GM18517 (cell line): Measurements from ENCODE around the gene ZNF552.

Experiments
- ATAC-seq: cut with Tn5 transposase; IDR thresholded peaks from one replicate; pipeline ENCODE4 v1.9.1; 2021; ENCODE audit warnings: mild to moderate bottlenecking, moderate library complexity; ENCODE audit not compliant: unreplicated experiment

The ZNF552 gene

GRCh38 chr19:57779220-57779845 is 35.4 kb downstream of the ZNF552 start:
- ATAC-seq = no peak

- ATAC-seq = no peak
Observed at GRCh38 chr19:57778336-57778735, 36.4 kb downstream of the ZNF552 start.

- ATAC-seq = no peak
Observed at GRCh38 chr19:57776764-57777296, 37.9 kb downstream of the ZNF552 start.

- ATAC-seq = no peak
Observed at GRCh38 chr19:57773488-57773887, 41.2 kb downstream of the ZNF552 start.

GRCh38 chr19:57771417-57771816 is 43.3 kb downstream of the ZNF552 start:
- no peak for ATAC-seq

GRCh38 chr19:57769345-57770131 is 45.2 kb downstream of the ZNF552 start, which contains the start of gene ZNF586:
ZNF586 (plus strand) TSS chr19:57769676; CDS start chr19:57769843, 167 bp downstream.
- ATAC-seq = peak; percentile 95

- ATAC-seq = no peak
Observed at GRCh38 chr19:57759096-57759495, 55.6 kb downstream of the ZNF552 start.

- ATAC-seq = no peak
Observed at GRCh38 chr19:57757941-57758340, 56.8 kb downstream of the ZNF552 start.
